Neural cell (in vitro differentiated cells): ENCODE results near the gene AHNAK. TPM values are rescaled to one million over a fixed set of nuclear protein-coding genes. Genes with fewer than 3 reads are reported as not detected.

Experiments used
- H2AFZ ChIP-seq: fragments of 200-600, 300-800 bp; sonication (generic), shearing (Covaris generic); 2 replicates; pipeline ENCODE4 v1.6.0; 2014; ENCODE audit warnings: low read depth, mild to moderate bottlenecking, antibody characterized with exemption, low read length, moderate library complexity
- H3F3A ChIP-seq: fragments of 200-600 bp; shearing (Covaris generic); 2 replicates; pipeline ENCODE4 v1.6.1; 2016; ENCODE audit warnings: mild to moderate bottlenecking, moderate library complexity, mixed read lengths, antibody characterized with exemption, low read length; ENCODE audit not compliant: insufficient read depth, poor library complexity, severe bottlenecking
- H3K27ac ChIP-seq: fragments of 200-600, 300-800 bp; sonication (generic), shearing (Covaris generic); 2 replicates; pipeline ENCODE4 v1.5.1; 2014; ENCODE audit warnings: mild to moderate bottlenecking, low read length, moderate library complexity
- H3K27me3 ChIP-seq: fragments of 300-800, 200-600 bp; sonication (generic), shearing (Covaris generic); 2 replicates; pipeline ENCODE4 v1.6.0; 2014; ENCODE audit warnings: mild to moderate bottlenecking, low read depth, low read length, moderate library complexity; ENCODE audit not compliant: insufficient read depth
- H3K36me3 ChIP-seq: fragments of 300-800, 200-600 bp; sonication (generic), shearing (Covaris generic); 2 replicates; pipeline ENCODE4 v1.5.1; 2014; ENCODE audit warnings: mild to moderate bottlenecking, antibody characterized with exemption, low read length, moderate library complexity; ENCODE audit not compliant: insufficient read depth
- H3K4me2 ChIP-seq: fragments of 300-800, 200-600 bp; sonication (generic), shearing (Covaris generic); 2 replicates; pipeline ENCODE4 v1.6.0; 2014; ENCODE audit warnings: mild to moderate bottlenecking, low read length
- H3K4me3 ChIP-seq: fragments of 300-800, 200-600 bp; sonication (generic), shearing (Covaris generic); 2 replicates; pipeline ENCODE4 v1.5.1; 2014; ENCODE audit warnings: mild to moderate bottlenecking, low read length, moderate library complexity
- H3K79me2 ChIP-seq: fragments of 200-600 bp; shearing (Covaris generic); replicated peaks from 2 replicates; pipeline ENCODE4 v1.6.0; 2014; ENCODE audit warnings: mild to moderate bottlenecking, low read length, moderate library complexity; ENCODE audit not compliant: insufficient read depth
- H3K9ac ChIP-seq: fragments of 300-800, 200-600 bp; sonication (generic), shearing (Covaris generic); 2 replicates; pipeline ENCODE4 v1.6.1; 2016; ENCODE audit warnings: mild to moderate bottlenecking, low read length, mixed read lengths
- H3K9me2 ChIP-seq: fragments of 200-600 bp; shearing (Covaris generic); 2 replicates; pipeline ENCODE4 v1.6.1; 2016; ENCODE audit warnings: mild to moderate bottlenecking, low read length, mixed read lengths; ENCODE audit not compliant: insufficient read depth
- H3K9me3 ChIP-seq: fragments of 200-600, 300-800 bp; sonication (generic), shearing (Covaris generic); 2 replicates; pipeline ENCODE4 v1.6.1; 2016; ENCODE audit warnings: mild to moderate bottlenecking, mixed run types, low read length, moderate library complexity, mixed read lengths
- H4K20me1 ChIP-seq: fragments of 200-600 bp; shearing (Covaris generic); 2 replicates; pipeline ENCODE4 v1.6.1; 2016; ENCODE audit warnings: mild to moderate bottlenecking, mixed run types; ENCODE audit not compliant: insufficient read depth
- EP300 ChIP-seq: fragments of 450-650 bp; conservative IDR thresholded peaks from 2 replicates; pipeline ENCODE4 v1.6.1; 2014; ENCODE audit warnings: antibody characterized with exemption, mild to moderate bottlenecking, moderate library complexity; ENCODE audit not compliant: poor library complexity, severe bottlenecking
- EZH2 ChIP-seq: fragments of 200-600, 300-800 bp; shearing (Covaris generic), sonication (generic); IDR thresholded peaks from 2 replicates; pipeline ENCODE4 v1.6.1; 2014; ENCODE audit warnings: antibody characterized with exemption, low read length, borderline replicate concordance, mild to moderate bottlenecking; ENCODE audit not compliant: insufficient read depth, poor library complexity, severe bottlenecking
- MXI1 ChIP-seq: fragments of 450-650 bp; conservative IDR thresholded peaks from 2 replicates; pipeline ENCODE4 v1.6.1; 2014; ENCODE audit warnings: antibody characterized with exemption, mild to moderate bottlenecking; ENCODE audit not compliant: poor library complexity, severe bottlenecking
- POLR2AphosphoS5 ChIP-seq: IDR thresholded peaks from 2 replicates; pipeline ENCODE4 v1.6.1; 2012
- RAD21 ChIP-seq: fragments of 450-650 bp; conservative IDR thresholded peaks from 2 replicates; pipeline ENCODE4 v1.6.1; 2014; ENCODE audit warnings: antibody characterized with exemption, mild to moderate bottlenecking, moderate library complexity
- SMC3 ChIP-seq: fragments of 450-650 bp; conservative IDR thresholded peaks from 2 replicates; pipeline ENCODE4 v1.6.1; 2014; ENCODE audit warnings: antibody characterized with exemption, mild to moderate bottlenecking, moderate library complexity; ENCODE audit not compliant: poor library complexity
- TAF1 ChIP-seq: IDR thresholded peaks from 2 replicates; pipeline ENCODE4 v1.6.1; 2012; ENCODE audit warnings: low read depth
- polyA plus RNA-seq: library from polyadenylated mRNA; depleted of rRNA; stranded (reverse); fragments of >200 nt; gene quantifications from 2 replicates; pipeline ENCODE4 v1.2.3, GENCODE V29; 2014
- TF ChIP-seq, protein P1 (sequence below): IDR thresholded peaks from 2 replicates; pipeline ENCODE4 v1.6.1; 2012; ENCODE audit warnings: borderline replicate concordance
- TF ChIP-seq, protein P2 (sequence below): fragments of 450-650 bp; IDR thresholded peaks from 2 replicates; pipeline ENCODE4 v1.5.1; 2014; ENCODE audit warnings: antibody characterized with exemption, mild to moderate bottlenecking, moderate library complexity; ENCODE audit not compliant: poor library complexity, severe bottlenecking

The AHNAK gene
- polyA plus RNA-seq, 1 donor from 2014 or later, result 0.11 TPM

GRCh38 chr11:62402226-62402959 is 144.2 kb downstream of the AHNAK start:
- H3K4me2 ChIP-seq, result no peak overlapping the region
- H3K9me2 ChIP-seq, result no peaks in the 10 kb centered on the region
- H3K27ac ChIP-seq, result no peak overlapping the region
- H3K36me3 ChIP-seq, result no peaks in the 10 kb centered on the region
- no peak overlapping the region for H3K9ac ChIP-seq
- H3K4me3 ChIP-seq, result no peak overlapping the region
- TF ChIP-seq, protein P1, sequence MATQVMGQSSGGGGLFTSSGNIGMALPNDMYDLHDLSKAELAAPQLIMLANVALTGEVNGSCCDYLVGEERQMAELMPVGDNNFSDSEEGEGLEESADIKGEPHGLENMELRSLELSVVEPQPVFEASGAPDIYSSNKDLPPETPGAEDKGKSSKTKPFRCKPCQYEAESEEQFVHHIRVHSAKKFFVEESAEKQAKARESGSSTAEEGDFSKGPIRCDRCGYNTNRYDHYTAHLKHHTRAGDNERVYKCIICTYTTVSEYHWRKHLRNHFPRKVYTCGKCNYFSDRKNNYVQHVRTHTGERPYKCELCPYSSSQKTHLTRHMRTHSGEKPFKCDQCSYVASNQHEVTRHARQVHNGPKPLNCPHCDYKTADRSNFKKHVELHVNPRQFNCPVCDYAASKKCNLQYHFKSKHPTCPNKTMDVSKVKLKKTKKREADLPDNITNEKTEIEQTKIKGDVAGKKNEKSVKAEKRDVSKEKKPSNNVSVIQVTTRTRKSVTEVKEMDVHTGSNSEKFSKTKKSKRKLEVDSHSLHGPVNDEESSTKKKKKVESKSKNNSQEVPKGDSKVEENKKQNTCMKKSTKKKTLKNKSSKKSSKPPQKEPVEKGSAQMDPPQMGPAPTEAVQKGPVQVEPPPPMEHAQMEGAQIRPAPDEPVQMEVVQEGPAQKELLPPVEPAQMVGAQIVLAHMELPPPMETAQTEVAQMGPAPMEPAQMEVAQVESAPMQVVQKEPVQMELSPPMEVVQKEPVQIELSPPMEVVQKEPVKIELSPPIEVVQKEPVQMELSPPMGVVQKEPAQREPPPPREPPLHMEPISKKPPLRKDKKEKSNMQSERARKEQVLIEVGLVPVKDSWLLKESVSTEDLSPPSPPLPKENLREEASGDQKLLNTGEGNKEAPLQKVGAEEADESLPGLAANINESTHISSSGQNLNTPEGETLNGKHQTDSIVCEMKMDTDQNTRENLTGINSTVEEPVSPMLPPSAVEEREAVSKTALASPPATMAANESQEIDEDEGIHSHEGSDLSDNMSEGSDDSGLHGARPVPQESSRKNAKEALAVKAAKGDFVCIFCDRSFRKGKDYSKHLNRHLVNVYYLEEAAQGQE, result no peak
- no peak for TF ChIP-seq RAD21
- TF ChIP-seq EP300, result no peak
- TF ChIP-seq, protein P2, sequence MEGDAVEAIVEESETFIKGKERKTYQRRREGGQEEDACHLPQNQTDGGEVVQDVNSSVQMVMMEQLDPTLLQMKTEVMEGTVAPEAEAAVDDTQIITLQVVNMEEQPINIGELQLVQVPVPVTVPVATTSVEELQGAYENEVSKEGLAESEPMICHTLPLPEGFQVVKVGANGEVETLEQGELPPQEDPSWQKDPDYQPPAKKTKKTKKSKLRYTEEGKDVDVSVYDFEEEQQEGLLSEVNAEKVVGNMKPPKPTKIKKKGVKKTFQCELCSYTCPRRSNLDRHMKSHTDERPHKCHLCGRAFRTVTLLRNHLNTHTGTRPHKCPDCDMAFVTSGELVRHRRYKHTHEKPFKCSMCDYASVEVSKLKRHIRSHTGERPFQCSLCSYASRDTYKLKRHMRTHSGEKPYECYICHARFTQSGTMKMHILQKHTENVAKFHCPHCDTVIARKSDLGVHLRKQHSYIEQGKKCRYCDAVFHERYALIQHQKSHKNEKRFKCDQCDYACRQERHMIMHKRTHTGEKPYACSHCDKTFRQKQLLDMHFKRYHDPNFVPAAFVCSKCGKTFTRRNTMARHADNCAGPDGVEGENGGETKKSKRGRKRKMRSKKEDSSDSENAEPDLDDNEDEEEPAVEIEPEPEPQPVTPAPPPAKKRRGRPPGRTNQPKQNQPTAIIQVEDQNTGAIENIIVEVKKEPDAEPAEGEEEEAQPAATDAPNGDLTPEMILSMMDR, result no peak
- no peak for TF ChIP-seq MXI1
- TF ChIP-seq SMC3, result no peak
- no peak for TF ChIP-seq TAF1
- TF ChIP-seq POLR2AphosphoS5, result no peak
- TF ChIP-seq EZH2, result no peak
- H3K79me2 ChIP-seq, result no peaks in the 10 kb centered on the region
- no peaks in the 10 kb centered on the region for H4K20me1 ChIP-seq
- H2AFZ ChIP-seq, result no peak overlapping the region
- H3F3A ChIP-seq, result no peaks in the 10 kb centered on the region
- H3K27me3 ChIP-seq, result no peaks in the 10 kb centered on the region
- no peaks in the 10 kb centered on the region for H3K9me3 ChIP-seq

DNA sequence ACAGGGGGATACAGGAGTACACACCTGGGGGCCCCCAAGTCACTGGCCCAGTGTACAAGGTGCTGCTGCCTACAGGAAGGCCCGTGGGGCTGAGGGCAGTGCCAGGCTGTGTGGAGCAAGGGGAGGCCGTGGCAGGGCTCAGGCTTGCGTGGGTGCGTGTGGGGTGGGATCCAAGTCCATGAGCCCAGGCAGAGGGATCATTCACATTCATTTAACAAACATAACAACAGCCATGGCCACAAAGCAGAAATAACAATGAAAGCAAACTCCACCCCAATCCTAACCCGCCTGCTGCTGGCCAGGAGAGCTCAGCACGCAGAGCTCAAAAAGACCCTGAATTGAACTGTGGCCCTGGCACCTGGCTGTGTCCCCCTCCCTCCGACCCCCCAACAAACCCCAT is 144.8 kb downstream of the AHNAK start:
- no peaks in the 10 kb centered on the region for H3K36me3 ChIP-seq
- TF ChIP-seq, protein P1, result no peak
- H3K4me3 ChIP-seq, result no peak overlapping the region
- no peak overlapping the region for H2AFZ ChIP-seq
- no peaks in the 10 kb centered on the region for H3F3A ChIP-seq
- H3K4me2 ChIP-seq, result no peak overlapping the region
- H3K27ac ChIP-seq, result no peak overlapping the region
- H4K20me1 ChIP-seq, result no peaks in the 10 kb centered on the region
- H3K9me3 ChIP-seq, result no peaks in the 10 kb centered on the region
- no peaks in the 10 kb centered on the region for H3K9me2 ChIP-seq
- no peaks in the 10 kb centered on the region for H3K27me3 ChIP-seq
- H3K9ac ChIP-seq, result no peak overlapping the region
- H3K79me2 ChIP-seq, result no peaks in the 10 kb centered on the region
